Endothelial cell of umbilical vein (primary cell): ENCODE measurements around the gene IFNB1. TPM values are rescaled to one million over a fixed set of nuclear protein-coding genes. Genes with fewer than 3 reads are reported as not detected.

Experiments used
- BruUV-seq: library from RNA; stranded (reverse); fragments of 400-500 nt; replicated peaks from 2 replicates; lab custom pipeline; 2021; lab: Mats Ljungman, UMichigan
- CTCF ChIA-PET: fragments of 300-600, 350-600 bp; sonication (Branson Sonifier 250); formaldehyde crosslinking; loops from one replicate; lab custom pipeline; 2021; ENCODE audit warnings: antibody characterized with exemption, inconsistent platforms; lab: Charles Lee
- POLR2A ChIA-PET: fragments of 300-600, 350-600 bp; sonication (Branson Sonifier 250); formaldehyde crosslinking; loops from one replicate; lab custom pipeline; 2021; ENCODE audit warnings: antibody characterized with exemption, inconsistent platforms; lab: Charles Lee
- DNase-seq: peaks from one replicate; pipeline ENCODE4 v3.0.0-alpha.2; 2011; ENCODE audit warnings: low read depth, low spot score
- FAIRE-seq: peaks from 2 replicates; lab custom pipeline; 2011; peaks lifted over from hg19 to GRCh38; lab: Jason Lieb, UNC
- H2AFZ ChIP-seq: 2 replicates; pipeline ENCODE4 v1.6.0; 2012; ENCODE audit warnings: low read depth, low read length, control low read depth, inconsistent platforms
- H3K27ac ChIP-seq: 2 replicates; pipeline ENCODE4 v1.5.1; 2011; ENCODE audit warnings: low read depth, mild to moderate bottlenecking, control low read depth, low read length, moderate library complexity; ENCODE audit not compliant: insufficient read depth
- H3K27me3 ChIP-seq, 2 experiments: 2 replicates each; pipeline versions ENCODE4 v1.6.0 to v1.6.1; 2011; ENCODE audit warnings: low read length in 2 of 2, mixed read lengths in 1 of 2; ENCODE audit not compliant: control insufficient read depth in 2 of 2, insufficient read depth in 2 of 2
- H3K36me3 ChIP-seq, 2 experiments: 2 replicates in 1 of 2; 3 replicates in 1 of 2; pipeline ENCODE4 v1.5.1; 2011; ENCODE audit warnings: low read length in 2 of 2, mild to moderate bottlenecking in 1 of 2, moderate library complexity in 1 of 2; ENCODE audit not compliant: control insufficient read depth in 2 of 2, insufficient read depth in 2 of 2; ENCODE audit errors: extremely low read depth in 1 of 2
- H3K4me1 ChIP-seq: 3 replicates; pipeline ENCODE4 v1.5.1; 2011; ENCODE audit warnings: mild to moderate bottlenecking, low read length; ENCODE audit not compliant: control insufficient read depth, insufficient read depth; ENCODE audit errors: extremely low read depth
- H3K4me2 ChIP-seq: 2 replicates; pipeline ENCODE4 v1.6.1; 2011; ENCODE audit warnings: low read length, control low read depth, mixed read lengths; ENCODE audit not compliant: insufficient read depth
- H3K4me3 ChIP-seq, 3 experiments: fragments of 200-600 bp in 1 of 3; sonication (generic), shearing (Covaris generic) in 1 of 3; replicated peaks in 1 of 3; 2 replicates each; pipeline ENCODE4 v1.5.1; 2011 to 2016; ENCODE audit warnings: control low read depth in 3 of 3, low read length in 3 of 3, mild to moderate bottlenecking in 2 of 3, inconsistent platforms in 1 of 3, low read depth in 1 of 3, moderate library complexity in 1 of 3; ENCODE audit not compliant: insufficient read depth in 1 of 3
- H3K79me2 ChIP-seq: 2 replicates; pipeline ENCODE4 v1.6.0; 2012; ENCODE audit warnings: low read length, inconsistent platforms; ENCODE audit not compliant: control insufficient read depth, insufficient read depth
- H3K9ac ChIP-seq: replicated peaks from 2 replicates; pipeline ENCODE3; 2011; ENCODE audit warnings: low read length, control low read depth; ENCODE audit not compliant: insufficient read depth; ENCODE audit errors: extremely low read depth
- H3K9me1 ChIP-seq: replicated peaks from 3 replicates; pipeline ENCODE4 v1.6.0; 2011; ENCODE audit warnings: mild to moderate bottlenecking, low read length; ENCODE audit not compliant: control insufficient read depth, insufficient read depth; ENCODE audit errors: extremely low read depth
- H3K9me3 ChIP-seq: replicated peaks from 2 replicates; pipeline ENCODE4 v1.5.1; 2012; ENCODE audit warnings: low read length, inconsistent platforms; ENCODE audit not compliant: control insufficient read depth, insufficient read depth
- H4K20me1 ChIP-seq: replicated peaks from 2 replicates; pipeline ENCODE3; 2011; ENCODE audit warnings: mild to moderate bottlenecking, low read length; ENCODE audit not compliant: control insufficient read depth, insufficient read depth; ENCODE audit errors: extremely low read depth
- EZH2 ChIP-seq: IDR thresholded peaks from 2 replicates; pipeline ENCODE4 v1.6.1; 2012; ENCODE audit warnings: borderline replicate concordance, low read depth, mild to moderate bottlenecking, moderate library complexity, low read length, inconsistent platforms; ENCODE audit not compliant: severe bottlenecking
- FOS ChIP-seq: IDR thresholded peaks from 2 replicates; pipeline ENCODE4 v1.6.1; 2011; ENCODE audit warnings: mild to moderate bottlenecking, low read length, moderate library complexity, borderline replicate concordance; ENCODE audit not compliant: insufficient read depth
- GATA2 ChIP-seq: IDR thresholded peaks from 2 replicates; pipeline ENCODE4 v1.7.0; 2011; ENCODE audit warnings: low read depth, mild to moderate bottlenecking, moderate library complexity, mixed read lengths, low read length; ENCODE audit not compliant: insufficient read length, insufficient read depth
- JUN ChIP-seq: IDR thresholded peaks from 2 replicates; pipeline ENCODE4 v1.6.1; 2011; ENCODE audit warnings: borderline replicate concordance, low read depth; ENCODE audit not compliant: insufficient read length, insufficient read depth
- MAX ChIP-seq: IDR thresholded peaks from 2 replicates; pipeline ENCODE4 v1.6.1; 2011; ENCODE audit not compliant: insufficient read depth, insufficient read length
- MYC ChIP-seq: IDR thresholded peaks from one replicate; pipeline ENCODE4 v1.6.1; 2011; ENCODE audit warnings: mild to moderate bottlenecking, low read depth, low read length
- POLR2A ChIP-seq: IDR thresholded peaks from 2 replicates; pipeline ENCODE4 v1.6.1; 2012; ENCODE audit warnings: low read depth, mild to moderate bottlenecking, control low read depth, low read length
- POLR2AphosphoS5 ChIP-seq: IDR thresholded peaks from 2 replicates; pipeline ENCODE4 v1.6.1; 2012; ENCODE audit warnings: low read depth, mild to moderate bottlenecking, control low read depth, low read length, moderate library complexity; ENCODE audit not compliant: insufficient read depth
- dilution Hi-C: fragments of 300-500 bp; cut with MboI; formaldehyde crosslinking; loops from one replicate; pipeline ENCODE4 v1.15.0; 2019; ENCODE audit warnings: low sequenced_read_pairs; ENCODE audit not compliant: extremely low pct_ligation_motif_present
- intact Hi-C: fragments of 100-400 bp; cut with micrococcal nuclease; formaldehyde crosslinking; loops from one replicate; pipeline ENCODE4 v1.10.0; 2022
- polyA plus RNA-seq, 4 experiments: library from polyadenylated mRNA; depleted of rRNA in 3 of 4; stranded (reverse) in 3 of 4; unstranded in 1 of 4; fragments of >200 nt; gene quantifications; 2 replicates each; pipeline versions ENCODE4 v1.2.1 to v1.2.3, GENCODE V29; 2011 to 2012; ENCODE audit warnings: missing spikeins in 1 of 4
- total RNA-seq: library from RNA; stranded (reverse); gene quantifications from 2 replicates; pipeline ENCODE4 v1.2.3, GENCODE V29; 2021
- TF ChIP-seq, protein P1 (sequence below), 2 donors: IDR thresholded peaks; 1 replicate in 1 of 2; 2 replicates in 1 of 2; pipeline ENCODE4 v1.5.1; 2011; ENCODE audit warnings: low read length in 2 of 2, mild to moderate bottlenecking in 2 of 2, moderate library complexity in 2 of 2, control low read depth in 1 of 2, inconsistent platforms in 1 of 2, low read depth in 1 of 2; ENCODE audit not compliant: insufficient read depth in 1 of 2; ENCODE audit errors: extremely low read depth in 1 of 2

Gene IFNB1
- total and polyA plus RNA-seq, 2 donors (not counting 3 experiments of a cell fraction or from before 2014, with no cell fraction given) = not detected

GRCh38 chr9:21114311-21114710 is 36.6 kb upstream of the IFNB1 start:
- TF ChIP-seq FOS = no peak
- no peak for TF ChIP-seq EZH2
- TF ChIP-seq, protein P1, sequence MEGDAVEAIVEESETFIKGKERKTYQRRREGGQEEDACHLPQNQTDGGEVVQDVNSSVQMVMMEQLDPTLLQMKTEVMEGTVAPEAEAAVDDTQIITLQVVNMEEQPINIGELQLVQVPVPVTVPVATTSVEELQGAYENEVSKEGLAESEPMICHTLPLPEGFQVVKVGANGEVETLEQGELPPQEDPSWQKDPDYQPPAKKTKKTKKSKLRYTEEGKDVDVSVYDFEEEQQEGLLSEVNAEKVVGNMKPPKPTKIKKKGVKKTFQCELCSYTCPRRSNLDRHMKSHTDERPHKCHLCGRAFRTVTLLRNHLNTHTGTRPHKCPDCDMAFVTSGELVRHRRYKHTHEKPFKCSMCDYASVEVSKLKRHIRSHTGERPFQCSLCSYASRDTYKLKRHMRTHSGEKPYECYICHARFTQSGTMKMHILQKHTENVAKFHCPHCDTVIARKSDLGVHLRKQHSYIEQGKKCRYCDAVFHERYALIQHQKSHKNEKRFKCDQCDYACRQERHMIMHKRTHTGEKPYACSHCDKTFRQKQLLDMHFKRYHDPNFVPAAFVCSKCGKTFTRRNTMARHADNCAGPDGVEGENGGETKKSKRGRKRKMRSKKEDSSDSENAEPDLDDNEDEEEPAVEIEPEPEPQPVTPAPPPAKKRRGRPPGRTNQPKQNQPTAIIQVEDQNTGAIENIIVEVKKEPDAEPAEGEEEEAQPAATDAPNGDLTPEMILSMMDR (IDR thresholded peaks at IDR 0.05; ENCODE audit: extremely low read depth in 1 of 2, insufficient read depth in 1 of 2, low read depth in 1 of 2, low read length in 2 of 2) = no peak
- no peak for TF ChIP-seq POLR2A
- TF ChIP-seq POLR2AphosphoS5 = no peak
- no peak for TF ChIP-seq MAX
- no peak for TF ChIP-seq JUN
- no peak for TF ChIP-seq MYC
- TF ChIP-seq GATA2 = no peak
- no peak overlapping the region for H3K4me3 ChIP-seq
- DNase-seq (no peak), FAIRE-seq (no peak)
- no TSS peak for BruUV-seq
- dilution Hi-C loops (no loop called here), intact Hi-C loops (no loop called here)
- no peak overlapping the region for H3K27ac ChIP-seq
- H3K9me3 ChIP-seq = no peaks in the 10 kb centered on the region
- H3K36me3 ChIP-seq = no peaks in the 10 kb centered on the region
- POLR2A ChIA-PET = no interaction called here
- CTCF ChIA-PET = interaction anchor here (1.1 kb wide), 2 partner anchors 9 to 492 kb away, joined by 3 to 5 read pairs; partner anchors contain the start of gene MLLT3
- no peak overlapping the region for H3K4me2 ChIP-seq
- H3K79me2 ChIP-seq = no peaks in the 10 kb centered on the region
- H3K9ac ChIP-seq = no peak overlapping the region
- no peaks in the 10 kb centered on the region for H3K9me1 ChIP-seq
- no peaks in the 10 kb centered on the region for H3K4me1 ChIP-seq
- peaks cover 0 to 4% of the 10 kb centered on the region in 2 experiments for H3K27me3 ChIP-seq
- no peaks in the 10 kb centered on the region for H4K20me1 ChIP-seq
- H2AFZ ChIP-seq = no peak overlapping the region
